Frontal cortex (tissue), 4 donors: ENCODE results near the gene SH3TC1. TPM values are rescaled to one million over a fixed set of nuclear protein-coding genes. Genes with fewer than 3 reads are reported as not detected.
A peak's percentile ranks its signal among the peaks of the same experiment; 100 is the strongest.

ENCODE experiments used
- DNase-seq, 2 donors: peaks; one replicate each; pipeline ENCODE4 v3.0.0; 2012; ENCODE audit warnings: low spot score in 2 of 2
- FAIRE-seq: peaks from 2 replicates; lab custom pipeline; 2012; peaks lifted over from hg19 to GRCh38; lab: Jason Lieb, UNC
- total RNA-seq: library from RNA; depleted of rRNA; stranded (reverse); fragments of >200 nt; gene quantifications from one replicate; pipeline ENCODE4 v1.2.3, GENCODE V29; 2014
- donor health status: control.
- donor health status: control.
- donor health status: control.

Gene SH3TC1
- total RNA-seq, 1 donor from 2014 or later = 1.6 TPM

- FAIRE-seq (no peak), DNase-seq (peak in 1 of 2 donors; percentile 41)
Observed at GRCh38 chr4:8269535-8270417, 70.7 kb downstream of the SH3TC1 start, which contains the start of gene HTRA3. Gene HTRA3, plus strand, starts transcription at chr4:8269754. Its CDS starts 215 bp downstream, at chr4:8269969.

- FAIRE-seq = no peak
Observed at GRCh38 chr4:8270418-8270771, 71.3 kb downstream of the SH3TC1 start.

GRCh38 chr4:8270912-8271815 lies 72.1 kb downstream of the SH3TC1 start:
- no peak for FAIRE-seq
- no peak for DNase-seq

More at GRCh38 chr4:8270418-8270771, 71.3 kb downstream of the SH3TC1 start:
- DNase-seq = no peak

- no peak for FAIRE-seq
- no peak for DNase-seq
Observed at GRCh38 chr4:8271821-8272220, 72.7 kb downstream of the SH3TC1 start.

- no peak for FAIRE-seq
- DNase-seq = no peak
Observed at GRCh38 chr4:8272472-8273428, 73.7 kb downstream of the SH3TC1 start.

GRCh38 chr4:8273450-8273849 lies 74.4 kb downstream of the SH3TC1 start:
- DNase-seq (no peak), FAIRE-seq (no peak)

- FAIRE-seq (no peak), DNase-seq (no peak)
Observed at GRCh38 chr4:8274066-8274652, 75.1 kb downstream of the SH3TC1 start.

- DNase-seq (peak; percentile 73 to 74), FAIRE-seq (no peak)
Observed at GRCh38 chr4:8274765-8275547, 75.9 kb downstream of the SH3TC1 start.

GRCh38 chr4:8275548-8275910 lies 76.4 kb downstream of the SH3TC1 start:
- DNase-seq (no peak), FAIRE-seq (no peak)

- DNase-seq (no peak), FAIRE-seq (no peak)
Observed at GRCh38 chr4:8276358-8277240, 77.5 kb downstream of the SH3TC1 start.

GRCh38 chr4:8277356-8278008 lies 78.4 kb downstream of the SH3TC1 start:
- DNase-seq (no peak), FAIRE-seq (no peak)

GRCh38 chr4:8278009-8278395 lies 78.9 kb downstream of the SH3TC1 start:
- no peak for FAIRE-seq
- no peak for DNase-seq

- FAIRE-seq = no peak
- no peak for DNase-seq
Observed at GRCh38 chr4:8278421-8279287, 79.6 kb downstream of the SH3TC1 start.

- DNase-seq (no peak), FAIRE-seq (no peak)
Observed at GRCh38 chr4:8279321-8280157, 80.4 kb downstream of the SH3TC1 start.

- DNase-seq (no peak), FAIRE-seq (no peak)
Observed at GRCh38 chr4:8280158-8280875, 81.2 kb downstream of the SH3TC1 start.
